GM12874 (cell line): ENCODE data around the gene LNPEP.

Experiments used
- CTCF ChIP-seq: IDR thresholded peaks from 2 replicates; pipeline ENCODE4 v1.5.1; 2011; ENCODE audit warnings: low read depth, mild to moderate bottlenecking, control low read depth, low read length, moderate library complexity; ENCODE audit not compliant: insufficient read depth

LNPEP gene

GRCh38 chr5:96966801-96967200 is 30.9 kb downstream of the LNPEP start:
- TF ChIP-seq CTCF: no peak

- no peak for TF ChIP-seq CTCF
Observed at GRCh38 chr5:96967400-96967799, 31.5 kb downstream of the LNPEP start.

GRCh38 chr5:96968074-96968473 is 32.2 kb downstream of the LNPEP start:
- no peak for TF ChIP-seq CTCF

- no peak for TF ChIP-seq CTCF
Observed at GRCh38 chr5:96968614-96969013, 32.7 kb downstream of the LNPEP start.

GRCh38 chr5:96969366-96969765 is 33.5 kb downstream of the LNPEP start:
- TF ChIP-seq CTCF: no peak

GRCh38 chr5:96972599-96973334 is 36.9 kb downstream of the LNPEP start:
- TF ChIP-seq CTCF: no peak

GRCh38 chr5:96973532-96974401 is 37.9 kb downstream of the LNPEP start:
- no peak for TF ChIP-seq CTCF
